WTC11 (cell line): Measurements from ENCODE around the gene CFAP100. TPM values are rescaled to one million over a fixed set of nuclear protein-coding genes. Genes with fewer than 3 reads are reported as not detected.

Source experiments
- ATAC-seq: fragments of 200-7000 bp; cut with Tn5 transposase; 2 replicates; pipeline ENCODE4 v1.10.0; 2021; ENCODE audit warnings: mild to moderate bottlenecking, moderate library complexity
- CTCF ChIA-PET: fragments of 300-600 bp; sonication (Branson Sonifier 250); formaldehyde crosslinking; loops from one replicate; lab custom pipeline; 2021; ENCODE audit warnings: antibody characterized with exemption; lab: Charles Lee
- POLR2A ChIA-PET: fragments of 350-600 bp; sonication (Branson Sonifier 250); formaldehyde crosslinking; loops from one replicate; lab custom pipeline; 2021; ENCODE audit warnings: antibody characterized with exemption; lab: Charles Lee
- DNase-seq: peaks from one replicate; pipeline ENCODE4 v3.0.0; 2021; ENCODE audit warnings: low spot score
- H3K27ac Mint-ChIP-seq: 2 replicates; pipeline ENCODE4 v1.8.0; 2021; ENCODE audit warnings: mixed read lengths
- H3K27me3 Mint-ChIP-seq: 2 replicates; pipeline ENCODE4 v1.8.0; 2021; ENCODE audit warnings: low read depth, mild to moderate bottlenecking, moderate library complexity, mixed read lengths
- H3K36me3 Mint-ChIP-seq: 2 replicates; pipeline ENCODE4 v1.8.0; 2021; ENCODE audit warnings: mixed read lengths
- H3K4me1 Mint-ChIP-seq: 2 replicates; pipeline ENCODE4 v1.8.0; 2022; ENCODE audit warnings: mixed read lengths
- H3K4me3 Mint-ChIP-seq: 2 replicates; pipeline ENCODE4 v1.8.0; 2021; ENCODE audit warnings: mild to moderate bottlenecking, moderate library complexity, mixed read lengths
- H3K9me3 Mint-ChIP-seq: 2 replicates; pipeline ENCODE4 v1.8.0; 2021; ENCODE audit warnings: mixed read lengths
- CREM ChIP-seq: sonication (generic); formaldehyde crosslinking; IDR thresholded peaks from 2 replicates; pipeline ENCODE4 v1.8.1; 2022; ENCODE audit warnings: mild to moderate bottlenecking, missing genetic modification reagents, moderate library complexity
- FOXJ3 ChIP-seq: sonication (generic); formaldehyde crosslinking; IDR thresholded peaks from 2 replicates; pipeline ENCODE4 v1.9.0; 2021; ENCODE audit warnings: missing genetic modification reagents, mild to moderate bottlenecking, borderline replicate concordance
- FOXP1 ChIP-seq: sonication (generic); formaldehyde crosslinking; IDR thresholded peaks from 2 replicates; pipeline ENCODE4 v1.8.0; 2022; ENCODE audit warnings: missing genetic modification reagents, mild to moderate bottlenecking, moderate library complexity, borderline replicate concordance
- IRF2 ChIP-seq: sonication (generic); formaldehyde crosslinking; IDR thresholded peaks from 2 replicates; pipeline ENCODE4 v1.8.0; 2022; ENCODE audit warnings: low read depth, missing genetic modification reagents, borderline replicate concordance
- NFATC4 ChIP-seq: fragments of 250-450 bp; sonication (Bioruptor Pico); IDR thresholded peaks from 2 replicates; pipeline ENCODE4 v1.9.0; 2021; ENCODE audit warnings: mild to moderate bottlenecking
- NFYB ChIP-seq: sonication (generic); formaldehyde crosslinking; conservative IDR thresholded peaks from 2 replicates; pipeline ENCODE4 v1.8.0; 2022; ENCODE audit warnings: low read depth, missing genetic modification reagents
- PRRX2 ChIP-seq: fragments of 250-450 bp; sonication (Bioruptor Pico); IDR thresholded peaks from 2 replicates; pipeline ENCODE4 v1.8.0; 2021; ENCODE audit warnings: mild to moderate bottlenecking
- RELA ChIP-seq: sonication (generic); formaldehyde crosslinking; IDR thresholded peaks from 2 replicates; pipeline ENCODE4 v1.8.1; 2022; ENCODE audit warnings: missing genetic modification reagents, mild to moderate bottlenecking, borderline replicate concordance
- RORB ChIP-seq: fragments of 250-450 bp; sonication (Bioruptor Pico); IDR thresholded peaks from 2 replicates; pipeline ENCODE4 v1.9.0; 2021; ENCODE audit warnings: mild to moderate bottlenecking
- SMAD3 ChIP-seq: sonication (generic); formaldehyde crosslinking; IDR thresholded peaks from 2 replicates; pipeline ENCODE4 v1.8.0; 2022; ENCODE audit warnings: missing genetic modification reagents, mild to moderate bottlenecking, borderline replicate concordance
- TEAD1 ChIP-seq: sonication (generic); formaldehyde crosslinking; IDR thresholded peaks from 2 replicates; pipeline ENCODE4 v1.8.0; 2022; ENCODE audit warnings: mild to moderate bottlenecking, missing genetic modification reagents
- TEAD4 ChIP-seq: sonication (generic); formaldehyde crosslinking; IDR thresholded peaks from 2 replicates; pipeline ENCODE4 v1.8.0; 2022; ENCODE audit warnings: mild to moderate bottlenecking, missing genetic modification reagents
- ZBTB21 ChIP-seq: sonication (generic); formaldehyde crosslinking; IDR thresholded peaks from 2 replicates; pipeline ENCODE4 v1.8.1; 2023; ENCODE audit warnings: mild to moderate bottlenecking, missing genetic modification reagents, borderline replicate concordance
- ZNF263 ChIP-seq: sonication (generic); formaldehyde crosslinking; IDR thresholded peaks from 2 replicates; pipeline ENCODE4 v1.8.1; 2022; ENCODE audit warnings: low read depth, mild to moderate bottlenecking, moderate library complexity, missing genetic modification reagents
- total RNA-seq: library from RNA; stranded (reverse); gene quantifications from 3 replicates; pipeline ENCODE4 v1.2.3, GENCODE V29; 2021
- TF ChIP-seq, protein P1 (sequence below): sonication (generic); formaldehyde crosslinking; IDR thresholded peaks from 2 replicates; pipeline ENCODE4 v1.8.1; 2023; ENCODE audit warnings: mild to moderate bottlenecking, missing genetic modification reagents, moderate library complexity
- TF ChIP-seq, protein P2 (sequence below): sonication (generic); formaldehyde crosslinking; IDR thresholded peaks from 2 replicates; pipeline ENCODE4 v1.8.0; 2022; ENCODE audit warnings: mild to moderate bottlenecking, missing genetic modification reagents
- TF ChIP-seq, protein P3 (sequence below): sonication (generic); formaldehyde crosslinking; IDR thresholded peaks from 2 replicates; pipeline ENCODE4 v1.8.1; 2023; ENCODE audit warnings: mild to moderate bottlenecking, missing genetic modification reagents
- TF ChIP-seq, protein P4 (sequence below): sonication (generic); formaldehyde crosslinking; IDR thresholded peaks from 2 replicates; pipeline ENCODE4 v1.8.1; 2022; ENCODE audit warnings: low read depth, missing genetic modification reagents, borderline replicate concordance
- TF ChIP-seq, protein P5 (sequence below): sonication (generic); formaldehyde crosslinking; IDR thresholded peaks from 2 replicates; pipeline ENCODE4 v1.8.1; 2022; ENCODE audit warnings: mild to moderate bottlenecking, missing genetic modification reagents, moderate library complexity, borderline replicate concordance
- TF ChIP-seq, protein P6 (sequence below): sonication (generic); formaldehyde crosslinking; IDR thresholded peaks from 2 replicates; pipeline ENCODE4 v1.8.0; 2022; ENCODE audit warnings: mild to moderate bottlenecking, missing genetic modification reagents

Gene CFAP100
- total RNA-seq, 1 experiment from 2014 or later = not detected

DNA sequence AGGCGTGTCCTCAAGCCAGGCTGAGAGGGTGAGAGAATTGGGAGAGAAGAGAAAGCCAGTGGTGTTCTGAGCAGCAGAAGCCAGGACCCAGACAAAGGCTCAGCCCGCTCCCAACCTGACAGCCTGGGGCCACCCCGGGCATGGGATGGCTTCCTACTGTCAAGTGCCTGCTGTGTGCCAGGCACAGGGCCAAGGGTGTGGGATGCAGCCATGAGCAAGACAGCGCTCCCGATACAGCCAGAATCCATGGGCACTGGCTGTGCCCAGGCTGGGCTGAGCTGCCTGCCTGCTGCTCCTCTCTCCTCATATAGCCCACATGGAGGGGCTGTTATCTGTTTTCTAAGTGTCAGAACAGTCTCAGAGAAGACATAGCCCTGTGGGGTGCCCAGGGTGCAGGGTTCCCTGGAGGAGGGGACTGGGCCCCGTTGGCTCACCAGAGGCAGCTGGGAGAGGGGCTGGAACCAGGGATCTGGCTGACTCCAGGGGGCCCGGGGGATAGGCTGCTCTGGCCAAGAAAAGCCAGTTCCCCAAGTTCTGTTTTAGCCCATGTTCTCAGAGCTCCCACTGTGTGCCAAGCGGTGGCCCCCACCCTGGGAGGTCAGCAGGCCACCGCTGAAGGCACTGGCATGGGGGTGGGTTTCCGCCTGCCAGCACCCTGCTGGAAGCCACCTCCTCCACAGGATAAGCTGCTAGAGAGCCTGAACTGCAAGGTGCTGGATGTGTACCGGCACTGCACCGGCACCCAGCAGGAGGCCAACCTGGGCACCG, 39.0 kb downstream of the CFAP100 start:
- H3K4me3 Mint-ChIP-seq = no peak overlapping the region
- H3K27ac Mint-ChIP-seq = no peak overlapping the region
- ChIA-PET CTCF (interaction anchor here (0.6 to 1.2 kb wide), 3 partner anchors 9 to 221 kb away, joined by 3 read pairs; no protein-coding TSS in a partner anchor), POLR2A (no interaction called here)
- H3K9me3 Mint-ChIP-seq = peaks cover 4% of the 10 kb centered on the region; the same call in 1 of the 2 replicates
- H3K36me3 Mint-ChIP-seq = peaks cover 5% of the 10 kb centered on the region; the same call in 1 of the 2 replicates
- ATAC-seq = no peak
- H3K27me3 Mint-ChIP-seq = no peaks in the 10 kb centered on the region
- H3K4me1 Mint-ChIP-seq = no peaks in the 10 kb centered on the region
- no peak for DNase-seq
- TF ChIP-seq, protein P1, sequence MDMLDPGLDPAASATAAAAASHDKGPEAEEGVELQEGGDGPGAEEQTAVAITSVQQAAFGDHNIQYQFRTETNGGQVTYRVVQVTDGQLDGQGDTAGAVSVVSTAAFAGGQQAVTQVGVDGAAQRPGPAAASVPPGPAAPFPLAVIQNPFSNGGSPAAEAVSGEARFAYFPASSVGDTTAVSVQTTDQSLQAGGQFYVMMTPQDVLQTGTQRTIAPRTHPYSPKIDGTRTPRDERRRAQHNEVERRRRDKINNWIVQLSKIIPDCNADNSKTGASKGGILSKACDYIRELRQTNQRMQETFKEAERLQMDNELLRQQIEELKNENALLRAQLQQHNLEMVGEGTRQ = no peak
- TF ChIP-seq RELA (CRISPR knock-in tag) (no peak), RORB (CRISPR knock-in tag) (no peak), SMAD3 (CRISPR knock-in tag) (no peak)

DNA sequence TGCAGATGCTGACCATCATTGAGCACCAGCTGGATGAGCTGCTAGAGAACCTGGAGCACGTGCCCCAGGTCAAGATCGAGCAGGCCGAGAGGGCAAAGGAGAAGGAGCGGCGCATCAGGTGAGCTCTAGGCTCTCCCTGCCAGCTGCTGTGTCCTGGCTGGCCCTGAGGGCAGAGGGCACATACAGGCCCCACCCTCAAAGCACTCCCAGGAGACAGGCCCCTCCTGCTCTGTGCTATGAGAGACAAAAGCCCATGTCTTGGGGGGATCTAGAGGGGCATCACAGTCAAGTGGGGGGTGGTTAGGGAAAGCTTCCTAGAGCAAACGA, 39.5 kb downstream of the CFAP100 start:
- Mint-ChIP-seq H3K36me3 (peaks cover 10% of the 10 kb centered on the region; the same call in 1 of the 2 replicates), H3K4me3 (no peak overlapping the region), H3K27me3 (no peaks in the 10 kb centered on the region)

More for the DNA sequence above, 39.5 kb downstream of the CFAP100 start:
- peaks cover 4% of the 10 kb centered on the region; the same call in 1 of the 2 replicates for H3K9me3 Mint-ChIP-seq
- 0 out of 2 replicates have a peak, but pooled peaks cover 2% of the 10 kb centered on the region for H3K4me1 Mint-ChIP-seq
- DNase-seq = no peak
- TF ChIP-seq CREM (CRISPR knock-in tag) (no peak), ZBTB21 (CRISPR knock-in tag) (no peak), PRRX2 (CRISPR knock-in tag) (no peak), FOXJ3 (no peak), FOXP1 (CRISPR knock-in tag) (no peak), TEAD4 (CRISPR knock-in tag) (no peak), IRF2 (CRISPR knock-in tag) (no peak), NFYB (CRISPR knock-in tag) (no peak), ZNF263 (CRISPR knock-in tag) (no peak), NFATC4 (CRISPR knock-in tag) (no peak), TEAD1 (CRISPR knock-in tag) (no peak)
- TF ChIP-seq, protein P2, sequence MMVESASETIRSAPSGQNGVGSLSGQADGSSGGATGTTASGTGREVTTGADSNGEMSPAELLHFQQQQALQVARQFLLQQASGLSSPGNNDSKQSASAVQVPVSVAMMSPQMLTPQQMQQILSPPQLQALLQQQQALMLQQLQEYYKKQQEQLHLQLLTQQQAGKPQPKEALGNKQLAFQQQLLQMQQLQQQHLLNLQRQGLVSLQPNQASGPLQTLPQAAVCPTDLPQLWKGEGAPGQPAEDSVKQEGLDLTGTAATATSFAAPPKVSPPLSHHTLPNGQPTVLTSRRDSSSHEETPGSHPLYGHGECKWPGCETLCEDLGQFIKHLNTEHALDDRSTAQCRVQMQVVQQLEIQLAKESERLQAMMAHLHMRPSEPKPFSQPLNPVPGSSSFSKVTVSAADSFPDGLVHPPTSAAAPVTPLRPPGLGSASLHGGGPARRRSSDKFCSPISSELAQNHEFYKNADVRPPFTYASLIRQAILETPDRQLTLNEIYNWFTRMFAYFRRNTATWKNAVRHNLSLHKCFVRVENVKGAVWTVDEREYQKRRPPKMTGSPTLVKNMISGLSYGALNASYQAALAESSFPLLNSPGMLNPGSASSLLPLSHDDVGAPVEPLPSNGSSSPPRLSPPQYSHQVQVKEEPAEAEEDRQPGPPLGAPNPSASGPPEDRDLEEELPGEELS = no peak
- TF ChIP-seq, protein P3, sequence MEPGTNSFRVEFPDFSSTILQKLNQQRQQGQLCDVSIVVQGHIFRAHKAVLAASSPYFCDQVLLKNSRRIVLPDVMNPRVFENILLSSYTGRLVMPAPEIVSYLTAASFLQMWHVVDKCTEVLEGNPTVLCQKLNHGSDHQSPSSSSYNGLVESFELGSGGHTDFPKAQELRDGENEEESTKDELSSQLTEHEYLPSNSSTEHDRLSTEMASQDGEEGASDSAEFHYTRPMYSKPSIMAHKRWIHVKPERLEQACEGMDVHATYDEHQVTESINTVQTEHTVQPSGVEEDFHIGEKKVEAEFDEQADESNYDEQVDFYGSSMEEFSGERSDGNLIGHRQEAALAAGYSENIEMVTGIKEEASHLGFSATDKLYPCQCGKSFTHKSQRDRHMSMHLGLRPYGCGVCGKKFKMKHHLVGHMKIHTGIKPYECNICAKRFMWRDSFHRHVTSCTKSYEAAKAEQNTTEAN = no peak
- TF ChIP-seq, protein P4, sequence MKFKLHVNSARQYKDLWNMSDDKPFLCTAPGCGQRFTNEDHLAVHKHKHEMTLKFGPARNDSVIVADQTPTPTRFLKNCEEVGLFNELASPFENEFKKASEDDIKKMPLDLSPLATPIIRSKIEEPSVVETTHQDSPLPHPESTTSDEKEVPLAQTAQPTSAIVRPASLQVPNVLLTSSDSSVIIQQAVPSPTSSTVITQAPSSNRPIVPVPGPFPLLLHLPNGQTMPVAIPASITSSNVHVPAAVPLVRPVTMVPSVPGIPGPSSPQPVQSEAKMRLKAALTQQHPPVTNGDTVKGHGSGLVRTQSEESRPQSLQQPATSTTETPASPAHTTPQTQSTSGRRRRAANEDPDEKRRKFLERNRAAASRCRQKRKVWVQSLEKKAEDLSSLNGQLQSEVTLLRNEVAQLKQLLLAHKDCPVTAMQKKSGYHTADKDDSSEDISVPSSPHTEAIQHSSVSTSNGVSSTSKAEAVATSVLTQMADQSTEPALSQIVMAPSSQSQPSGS (CRISPR knock-in tag) = no peak
- TF ChIP-seq, protein P5, sequence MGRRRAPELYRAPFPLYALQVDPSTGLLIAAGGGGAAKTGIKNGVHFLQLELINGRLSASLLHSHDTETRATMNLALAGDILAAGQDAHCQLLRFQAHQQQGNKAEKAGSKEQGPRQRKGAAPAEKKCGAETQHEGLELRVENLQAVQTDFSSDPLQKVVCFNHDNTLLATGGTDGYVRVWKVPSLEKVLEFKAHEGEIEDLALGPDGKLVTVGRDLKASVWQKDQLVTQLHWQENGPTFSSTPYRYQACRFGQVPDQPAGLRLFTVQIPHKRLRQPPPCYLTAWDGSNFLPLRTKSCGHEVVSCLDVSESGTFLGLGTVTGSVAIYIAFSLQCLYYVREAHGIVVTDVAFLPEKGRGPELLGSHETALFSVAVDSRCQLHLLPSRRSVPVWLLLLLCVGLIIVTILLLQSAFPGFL = no peak
- TF ChIP-seq, protein P6, sequence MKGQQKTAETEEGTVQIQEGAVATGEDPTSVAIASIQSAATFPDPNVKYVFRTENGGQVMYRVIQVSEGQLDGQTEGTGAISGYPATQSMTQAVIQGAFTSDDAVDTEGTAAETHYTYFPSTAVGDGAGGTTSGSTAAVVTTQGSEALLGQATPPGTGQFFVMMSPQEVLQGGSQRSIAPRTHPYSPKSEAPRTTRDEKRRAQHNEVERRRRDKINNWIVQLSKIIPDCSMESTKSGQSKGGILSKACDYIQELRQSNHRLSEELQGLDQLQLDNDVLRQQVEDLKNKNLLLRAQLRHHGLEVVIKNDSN (CRISPR knock-in tag) = no peak
- ChIA-PET POLR2A (no interaction called here), CTCF (interaction anchor here (0.6 to 1.2 kb wide), 3 partner anchors 8 to 221 kb away, joined by 3 read pairs; no protein-coding TSS in a partner anchor)
- ATAC-seq = no peak
- H3K27ac Mint-ChIP-seq = no peak overlapping the region
